Measurements from ENCODE around the gene RAPGEF2.
"Not testable (repeated sequence)": the region's sequence is repeated elsewhere in the genome, so short reads cannot be mapped to it uniquely, and the experiment has no call there.

RAPGEF2 gene

GRCh38 chr4:159075531-159075932 is 27.3 kb upstream of the RAPGEF2 start:
- ATAC-seq = peak; percentile 50
- TF ChIP-seq ARNTL (CRISPR knock-in tag; IDR thresholded peaks at IDR 0.05; ENCODE audit: borderline replicate concordance, low read depth) = no peak
- TF ChIP-seq ISL1 (CRISPR knock-in tag; IDR thresholded peaks at IDR 0.05) = peak; percentile 75

- ATAC-seq = not testable (repeated sequence)
Measured at GRCh38 chr4:159077018-159077417, 25.9 kb upstream of the RAPGEF2 start.

- no peak for ATAC-seq
Measured at GRCh38 chr4:159077702-159078495, 25.0 kb upstream of the RAPGEF2 start.

GRCh38 chr4:159079074-159079473 is 23.8 kb upstream of the RAPGEF2 start:
- TF ChIP-seq ZC3H10 (CRISPR knock-in tag; IDR thresholded peaks at IDR 0.05) = no peak
- no peak for TF ChIP-seq ISL1 (CRISPR knock-in tag; IDR thresholded peaks at IDR 0.05)
- no peak for TF ChIP-seq TCF4 (CRISPR knock-in tag; IDR thresholded peaks at IDR 0.05; ENCODE audit: borderline replicate concordance)
- no peak for TF ChIP-seq ARNTL (CRISPR knock-in tag; IDR thresholded peaks at IDR 0.05; ENCODE audit: borderline replicate concordance, low read depth)
- no peak for TF ChIP-seq ZNF70 (CRISPR knock-in tag; IDR thresholded peaks at IDR 0.05)
- TF ChIP-seq PPARA (CRISPR knock-in tag; IDR thresholded peaks at IDR 0.05; ENCODE audit: borderline replicate concordance) = no peak
- TF ChIP-seq PATZ1 (CRISPR knock-in tag; IDR thresholded peaks at IDR 0.05; ENCODE audit: borderline replicate concordance) = no peak
- no peak for TF ChIP-seq CSRNP3 (CRISPR knock-in tag; IDR thresholded peaks at IDR 0.05)
- no peak for TF ChIP-seq OSR1 (CRISPR knock-in tag; IDR thresholded peaks at IDR 0.05)
- no peak for TF ChIP-seq CREB5 (CRISPR knock-in tag; IDR thresholded peaks at IDR 0.05; ENCODE audit: low read depth)
- no peak for TF ChIP-seq ZNF565 (CRISPR knock-in tag; conservative IDR thresholded peaks at IDR 0.05; ENCODE audit: low read depth)
- TF ChIP-seq TOX (CRISPR knock-in tag; IDR thresholded peaks at IDR 0.05; ENCODE audit: borderline replicate concordance) = no peak
- no peak for TF ChIP-seq BACH2 (CRISPR knock-in tag; IDR thresholded peaks at IDR 0.05; ENCODE audit: borderline replicate concordance)
- TF ChIP-seq TSHZ2 (CRISPR knock-in tag; IDR thresholded peaks at IDR 0.05) = no peak
- ATAC-seq = no peak

More at GRCh38 chr4:159077702-159078495, 25.0 kb upstream of the RAPGEF2 start:
- no peak for TF ChIP-seq ZC3H10 (CRISPR knock-in tag; IDR thresholded peaks at IDR 0.05)
- no peak for TF ChIP-seq ESRRG (CRISPR knock-in tag; IDR thresholded peaks at IDR 0.05)
- TF ChIP-seq SNAI2 (CRISPR knock-in tag; IDR thresholded peaks at IDR 0.05) = no peak
- no peak for TF ChIP-seq TOX (CRISPR knock-in tag; IDR thresholded peaks at IDR 0.05; ENCODE audit: borderline replicate concordance)

GRCh38 chr4:159086606-159087005 is 16.3 kb upstream of the RAPGEF2 start:
- TF ChIP-seq ZFP30 (CRISPR knock-in tag; IDR thresholded peaks at IDR 0.05) (no peak), BACH2 (CRISPR knock-in tag; IDR thresholded peaks at IDR 0.05; ENCODE audit: borderline replicate concordance) (no peak), OSR1 (CRISPR knock-in tag; IDR thresholded peaks at IDR 0.05) (no peak), ZNF565 (CRISPR knock-in tag; conservative IDR thresholded peaks at IDR 0.05; ENCODE audit: low read depth) (no peak)
- ATAC-seq = no peak
